GM23338 (cell line): ENCODE measurements around the gene RPH3AL. TPM values are rescaled to one million over a fixed set of nuclear protein-coding genes. Genes with fewer than 3 reads are reported as not detected.

ENCODE experiments used
- ATAC-seq: fragments of 200-7000 bp; cut with Tn5 transposase; 3 replicates; pipeline ENCODE4 v1.9.1; 2020
- DNase-seq: peaks from one replicate; pipeline ENCODE4 v3.0.0-alpha.2; 2015; ENCODE audit warnings: low spot score
- H2AFZ ChIP-seq: fragments of 200-600 bp; sonication (generic); 2 replicates; pipeline ENCODE4 v1.8.0; 2016; ENCODE audit warnings: antibody characterized with exemption, mild to moderate bottlenecking, moderate library complexity
- H3F3A ChIP-seq: fragments of 200-600 bp; sonication (generic); replicated peaks from 2 replicates; pipeline ENCODE4 v1.8.0; 2017; ENCODE audit warnings: antibody characterized with exemption, mixed run types, low read depth
- H3K27ac ChIP-seq: fragments of 200-600 bp; sonication (generic); 2 replicates; pipeline ENCODE4 v1.6.1; 2016; ENCODE audit warnings: low read depth
- H3K27me3 ChIP-seq: fragments of 200-600 bp; sonication (generic); 2 replicates; pipeline ENCODE4 v1.8.0; 2016; ENCODE audit warnings: mild to moderate bottlenecking, mixed run types, moderate library complexity; ENCODE audit not compliant: insufficient read depth
- H3K36me3 ChIP-seq: fragments of 200-600 bp; sonication (generic); 2 replicates; pipeline ENCODE4 v1.8.0; 2016; ENCODE audit warnings: mild to moderate bottlenecking; ENCODE audit not compliant: insufficient read depth
- H3K4me1 ChIP-seq: fragments of 200-600 bp; sonication (generic); 2 replicates; pipeline ENCODE4 v1.8.0; 2016; ENCODE audit warnings: mild to moderate bottlenecking, moderate library complexity; ENCODE audit not compliant: insufficient read depth
- H3K4me2 ChIP-seq: fragments of 200-600 bp; sonication (generic); 2 replicates; pipeline ENCODE4 v1.7.1; 2017; ENCODE audit warnings: mixed run types
- H3K4me3 ChIP-seq: fragments of 200-600 bp; sonication (generic); 2 replicates; pipeline ENCODE4 v1.6.1; 2016; ENCODE audit warnings: mixed run types
- H3K79me2 ChIP-seq: fragments of 200-600 bp; sonication (generic); replicated peaks from 2 replicates; pipeline ENCODE4 v1.8.0; 2017; ENCODE audit warnings: mild to moderate bottlenecking; ENCODE audit not compliant: insufficient read depth
- H3K9me2 ChIP-seq: fragments of 200-600 bp; sonication (generic); 2 replicates; pipeline ENCODE4 v1.8.0; 2017; ENCODE audit not compliant: insufficient read depth
- H4K20me1 ChIP-seq: fragments of 200-600 bp; sonication (generic); replicated peaks from 2 replicates; pipeline ENCODE4 v1.8.0; 2017; ENCODE audit warnings: mild to moderate bottlenecking; ENCODE audit not compliant: insufficient read depth
- H3K27ac Mint-ChIP-seq: 2 replicates; pipeline ENCODE4 v1.8.0; 2020; ENCODE audit warnings: inconsistent platforms, mild to moderate bottlenecking, moderate library complexity, mixed read lengths
- H3K27me3 Mint-ChIP-seq: 3 replicates; pipeline ENCODE4 v1.8.0; 2022; ENCODE audit warnings: low read depth, mild to moderate bottlenecking, moderate library complexity, mixed read lengths, inconsistent platforms; ENCODE audit not compliant: insufficient read depth, poor library complexity
- H3K36me3 Mint-ChIP-seq: 3 replicates; pipeline ENCODE4 v1.8.0; 2021; ENCODE audit warnings: low read depth, mild to moderate bottlenecking, inconsistent platforms, moderate library complexity, mixed read lengths
- H3K4me1 Mint-ChIP-seq: 3 replicates; pipeline ENCODE4 v1.8.0; 2020; ENCODE audit warnings: mild to moderate bottlenecking, inconsistent platforms, mixed read lengths
- H3K4me3 Mint-ChIP-seq: 3 replicates; pipeline ENCODE4 v1.8.0; 2021; ENCODE audit warnings: moderate library complexity, mild to moderate bottlenecking, inconsistent platforms, mixed read lengths
- H3K9me3 Mint-ChIP-seq: 3 replicates; pipeline ENCODE4 v1.8.0; 2020; ENCODE audit warnings: moderate library complexity, mild to moderate bottlenecking, inconsistent platforms, mixed read lengths
- CREB1 ChIP-seq: fragments of 250-450 bp; sonication (Bioruptor Pico); IDR thresholded peaks from 2 replicates; pipeline ENCODE4 v1.5.0; 2020; ENCODE audit warnings: low read depth, mild to moderate bottlenecking, moderate library complexity
- EZH2 ChIP-seq: fragments of 200-600 bp; sonication (generic); IDR thresholded peaks from one replicate; pipeline ENCODE4 v1.8.0; 2017; ENCODE audit warnings: antibody characterized with exemption, mild to moderate bottlenecking, low read depth; ENCODE audit not compliant: unreplicated experiment
- NANOG ChIP-seq: IDR thresholded peaks from 2 replicates; pipeline ENCODE4 v1.6.1; 2016; ENCODE audit warnings: antibody characterized with exemption, borderline replicate concordance
- POLR2AphosphoS5 ChIP-seq: IDR thresholded peaks from 2 replicates; pipeline ENCODE4 v1.6.1; 2016; ENCODE audit warnings: antibody characterized with exemption, low read depth
- STAT1 ChIP-seq: IDR thresholded peaks from one replicate; pipeline ENCODE4 v1.6.1; 2016; ENCODE audit warnings: antibody characterized with exemption; ENCODE audit not compliant: unreplicated experiment
- ZNF114 ChIP-seq: fragments of 250-450 bp; sonication (Bioruptor Pico); IDR thresholded peaks from 2 replicates; pipeline ENCODE4 v1.5.0; 2020; ENCODE audit warnings: mild to moderate bottlenecking, moderate library complexity
- ZNF331 ChIP-seq: fragments of 250-450 bp; sonication (Bioruptor Pico); IDR thresholded peaks from 2 replicates; pipeline ENCODE4 v1.5.0; 2020; ENCODE audit warnings: low read depth, mild to moderate bottlenecking, moderate library complexity
- polyA plus RNA-seq: library from polyadenylated mRNA; unstranded; fragments of >200 nt; fragmentation: Nextera tagmentation; extraction: Ambion mirVana; gene quantifications from 2 replicates; pipeline ENCODE4 v1.2.1, GENCODE V29; 2016
- total RNA-seq: library from RNA; depleted of rRNA; stranded (reverse); fragments of >200 nt; shearing (Covaris generic); gene quantifications from 2 replicates; pipeline ENCODE4 v1.2.3, GENCODE V29; 2014
- TF ChIP-seq, protein P1 (sequence below): IDR thresholded peaks from 2 replicates; pipeline ENCODE4 v1.6.1; 2016; ENCODE audit warnings: antibody characterized with exemption
- TF ChIP-seq, protein P2 (sequence below), 2 experiments: fragments of 200-600 bp in 1 of 2; sonication (generic) in 1 of 2; conservative IDR thresholded peaks; 2 replicates each; pipeline versions ENCODE4 v1.5.1 to v1.6.1; 2016 to 2017; ENCODE audit warnings: antibody characterized with exemption in 2 of 2, low read depth in 2 of 2, mild to moderate bottlenecking in 2 of 2, moderate library complexity in 1 of 2

Gene RPH3AL
- total and polyA plus RNA-seq, 2 experiments from 2014 or later: 2.7 to 6.3 TPM

DNA sequence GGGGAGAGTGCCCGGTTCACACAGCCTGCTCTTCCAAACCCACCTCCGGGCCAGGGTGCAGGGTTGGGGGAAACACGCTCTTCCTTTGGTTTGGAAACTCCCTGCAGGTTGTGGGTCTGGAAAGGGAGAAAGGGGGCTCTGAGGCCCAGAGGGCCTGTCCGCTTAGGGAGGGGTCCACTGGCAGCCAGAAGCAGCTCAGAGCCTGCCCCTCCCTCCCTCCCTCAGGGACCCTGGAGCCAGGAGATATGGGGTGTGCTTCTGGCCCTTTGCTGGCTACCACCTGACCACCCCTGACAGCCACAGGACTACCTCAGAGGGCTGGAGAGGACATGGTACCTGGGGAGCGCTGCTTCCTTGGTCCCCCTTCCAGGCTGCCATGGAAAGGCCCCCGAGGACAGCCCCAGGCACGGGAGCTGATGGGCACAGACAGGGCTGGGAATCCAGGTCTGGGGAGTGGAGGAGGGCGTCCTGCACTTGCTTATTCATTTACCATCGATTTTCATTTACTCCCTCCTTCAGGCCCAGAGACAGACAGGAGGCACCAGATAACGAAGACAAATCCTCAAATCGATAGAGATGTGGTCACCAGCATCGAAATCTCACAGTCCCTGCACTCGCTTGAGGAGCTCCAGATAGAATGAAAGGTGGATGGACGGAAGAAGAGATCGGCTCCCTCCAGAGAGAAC is 122.8 kb downstream of the RPH3AL start:
- no peak overlapping the region for H3K4me3 Mint-ChIP-seq

DNA sequence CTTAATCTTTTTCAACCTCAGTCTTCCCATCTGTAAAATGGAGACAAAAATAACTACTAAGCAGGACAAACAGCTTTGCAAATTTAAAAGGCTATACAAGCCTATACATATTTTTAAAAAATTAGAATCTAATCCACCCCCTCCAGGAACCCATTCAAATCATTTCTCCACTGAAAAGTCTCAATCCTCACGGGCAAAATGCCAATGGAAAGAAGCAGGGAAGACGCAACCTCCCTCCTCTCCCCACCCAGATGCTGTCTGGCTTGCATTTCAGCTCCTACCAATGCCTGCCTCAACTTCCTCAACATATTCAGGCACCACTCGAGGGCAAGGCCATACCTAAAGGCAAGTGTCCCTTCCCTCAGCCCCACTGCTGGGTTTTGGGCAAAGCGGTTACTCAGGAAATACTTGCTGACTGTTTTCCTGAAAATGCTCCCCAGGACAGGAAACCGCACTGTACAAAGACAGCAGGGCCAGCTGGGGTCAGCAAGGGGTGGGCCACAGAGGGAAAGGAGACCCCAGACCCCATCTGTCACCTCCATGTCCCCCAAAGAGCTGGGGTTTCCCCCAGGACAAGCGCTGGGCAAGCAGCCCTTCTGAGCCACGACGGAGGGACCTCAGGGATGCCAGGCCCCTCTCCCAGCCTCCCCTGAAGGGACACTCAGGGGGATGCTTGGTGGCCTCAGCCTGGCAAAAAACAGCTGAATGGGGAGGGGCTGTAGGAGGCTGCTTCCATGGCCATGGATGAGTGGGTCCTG is 123.5 kb downstream of the RPH3AL start:
- TF ChIP-seq ZNF331 (CRISPR knock-in tag): no peak
- TF ChIP-seq NANOG: no peak
- TF ChIP-seq STAT1: no peak
- TF ChIP-seq, protein P1, sequence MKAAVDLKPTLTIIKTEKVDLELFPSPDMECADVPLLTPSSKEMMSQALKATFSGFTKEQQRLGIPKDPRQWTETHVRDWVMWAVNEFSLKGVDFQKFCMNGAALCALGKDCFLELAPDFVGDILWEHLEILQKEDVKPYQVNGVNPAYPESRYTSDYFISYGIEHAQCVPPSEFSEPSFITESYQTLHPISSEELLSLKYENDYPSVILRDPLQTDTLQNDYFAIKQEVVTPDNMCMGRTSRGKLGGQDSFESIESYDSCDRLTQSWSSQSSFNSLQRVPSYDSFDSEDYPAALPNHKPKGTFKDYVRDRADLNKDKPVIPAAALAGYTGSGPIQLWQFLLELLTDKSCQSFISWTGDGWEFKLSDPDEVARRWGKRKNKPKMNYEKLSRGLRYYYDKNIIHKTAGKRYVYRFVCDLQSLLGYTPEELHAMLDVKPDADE: no peak
- TF ChIP-seq CREB1 (CRISPR knock-in tag): no peak
- TF ChIP-seq, protein P2, sequence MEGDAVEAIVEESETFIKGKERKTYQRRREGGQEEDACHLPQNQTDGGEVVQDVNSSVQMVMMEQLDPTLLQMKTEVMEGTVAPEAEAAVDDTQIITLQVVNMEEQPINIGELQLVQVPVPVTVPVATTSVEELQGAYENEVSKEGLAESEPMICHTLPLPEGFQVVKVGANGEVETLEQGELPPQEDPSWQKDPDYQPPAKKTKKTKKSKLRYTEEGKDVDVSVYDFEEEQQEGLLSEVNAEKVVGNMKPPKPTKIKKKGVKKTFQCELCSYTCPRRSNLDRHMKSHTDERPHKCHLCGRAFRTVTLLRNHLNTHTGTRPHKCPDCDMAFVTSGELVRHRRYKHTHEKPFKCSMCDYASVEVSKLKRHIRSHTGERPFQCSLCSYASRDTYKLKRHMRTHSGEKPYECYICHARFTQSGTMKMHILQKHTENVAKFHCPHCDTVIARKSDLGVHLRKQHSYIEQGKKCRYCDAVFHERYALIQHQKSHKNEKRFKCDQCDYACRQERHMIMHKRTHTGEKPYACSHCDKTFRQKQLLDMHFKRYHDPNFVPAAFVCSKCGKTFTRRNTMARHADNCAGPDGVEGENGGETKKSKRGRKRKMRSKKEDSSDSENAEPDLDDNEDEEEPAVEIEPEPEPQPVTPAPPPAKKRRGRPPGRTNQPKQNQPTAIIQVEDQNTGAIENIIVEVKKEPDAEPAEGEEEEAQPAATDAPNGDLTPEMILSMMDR (conservative IDR thresholded peaks at IDR 0.05; ENCODE audit: low read depth in 2 of 2): no peak
- TF ChIP-seq EZH2: no peak
- TF ChIP-seq POLR2AphosphoS5: no peak
- no peak for TF ChIP-seq ZNF114 (CRISPR knock-in tag)
- H3K4me3 Mint-ChIP-seq: no peak overlapping the region
- DNase-seq (no peak), ATAC-seq (no peak)
- Histone ChIP-seq H3K36me3 (no peaks in the 10 kb centered on the region), H4K20me1 (no peaks in the 10 kb centered on the region), H3K79me2 (no peaks in the 10 kb centered on the region), H3K4me3 (no peak overlapping the region), H3F3A (no peaks in the 10 kb centered on the region), H3K27ac (no peak overlapping the region), H3K27me3 (no peaks in the 10 kb centered on the region), H3K4me1 (no peaks in the 10 kb centered on the region), H2AFZ (no peak overlapping the region), H3K9me2 (no peaks in the 10 kb centered on the region), H3K4me2 (no peak overlapping the region)
- no peaks in the 10 kb centered on the region; the same call in 2 of the 3 replicates for H3K9me3 Mint-ChIP-seq
- H3K4me1 Mint-ChIP-seq: peaks cover 28% of the 10 kb centered on the region
- peaks cover 19% of the 10 kb centered on the region for H3K27me3 Mint-ChIP-seq
- H3K27ac Mint-ChIP-seq: no peak overlapping the region
- no peaks in the 10 kb centered on the region for H3K36me3 Mint-ChIP-seq

More for the DNA sequence above, 122.8 kb downstream of the RPH3AL start:
- Histone ChIP-seq H4K20me1 (no peaks in the 10 kb centered on the region), H3K9me2 (no peaks in the 10 kb centered on the region), H3K27ac (no peak overlapping the region), H3K36me3 (no peaks in the 10 kb centered on the region), H2AFZ (no peak overlapping the region), H3K79me2 (no peaks in the 10 kb centered on the region), H3K27me3 (no peaks in the 10 kb centered on the region), H3K4me3 (no peak overlapping the region), H3K4me2 (no peak overlapping the region), H3F3A (no peaks in the 10 kb centered on the region), H3K4me1 (no peaks in the 10 kb centered on the region)
- H3K27me3 Mint-ChIP-seq: peaks cover 20% of the 10 kb centered on the region
- peaks cover 32% of the 10 kb centered on the region for H3K4me1 Mint-ChIP-seq
- H3K36me3 Mint-ChIP-seq: no peaks in the 10 kb centered on the region
- no peak for ATAC-seq
- DNase-seq: no peak
- TF ChIP-seq CREB1 (CRISPR knock-in tag): no peak
- TF ChIP-seq ZNF331 (CRISPR knock-in tag): no peak
- no peaks in the 10 kb centered on the region; the same call in 2 of the 3 replicates for H3K9me3 Mint-ChIP-seq
- H3K27ac Mint-ChIP-seq: no peak overlapping the region
